Glutamatergic neuron (in vitro differentiated cells): Measurements from ENCODE around the gene KCNMA1. TPM values are rescaled to one million over a fixed set of nuclear protein-coding genes. Genes with fewer than 3 reads are reported as not detected.

Source experiments
- DNase-seq: peaks from one replicate; pipeline ENCODE4 v3.0.0; 2022
- H3K27ac Mint-ChIP-seq: one replicate; pipeline ENCODE4 v1.8.0; 2020; ENCODE audit warnings: mild to moderate bottlenecking, mixed read lengths, inconsistent platforms; ENCODE audit not compliant: unreplicated experiment
- H3K27me3 Mint-ChIP-seq: one replicate; pipeline ENCODE4 v1.8.0; 2020; ENCODE audit warnings: mild to moderate bottlenecking, moderate library complexity, mixed read lengths, inconsistent platforms; ENCODE audit not compliant: unreplicated experiment
- H3K36me3 Mint-ChIP-seq: one replicate; pipeline ENCODE4 v1.8.0; 2020; ENCODE audit warnings: mild to moderate bottlenecking, mixed read lengths, inconsistent platforms; ENCODE audit not compliant: unreplicated experiment
- H3K4me1 Mint-ChIP-seq: one replicate; pipeline ENCODE4 v1.8.0; 2020; ENCODE audit warnings: mild to moderate bottlenecking, low read depth, mixed read lengths, inconsistent platforms; ENCODE audit not compliant: unreplicated experiment
- H3K4me3 Mint-ChIP-seq: one replicate; pipeline ENCODE4 v1.8.0; 2020; ENCODE audit warnings: mild to moderate bottlenecking, mixed read lengths, inconsistent platforms; ENCODE audit not compliant: unreplicated experiment
- H3K9me3 Mint-ChIP-seq: one replicate; pipeline ENCODE4 v1.8.0; 2020; ENCODE audit warnings: mild to moderate bottlenecking, moderate library complexity, mixed read lengths, inconsistent platforms; ENCODE audit not compliant: unreplicated experiment
- total RNA-seq: library from RNA; stranded (reverse); fragmentation: NEBNext Ultra II Directional; extraction: Animal tissue kit (Norgen Biotek cat#: 25700); gene quantifications from one replicate; pipeline ENCODE4 v1.2.1, GENCODE V29; 2021; ENCODE audit not compliant: unreplicated experiment
- TF ChIP-seq, protein P1 (sequence below): fragments of 200-600 bp; sonication (generic); IDR thresholded peaks from one replicate; pipeline ENCODE4 v1.5.0; 2021; ENCODE audit not compliant: partially characterized antibody, unreplicated experiment

The KCNMA1 gene
- total RNA-seq, 1 donor from 2014 or later, result 3.2 TPM

DNA sequence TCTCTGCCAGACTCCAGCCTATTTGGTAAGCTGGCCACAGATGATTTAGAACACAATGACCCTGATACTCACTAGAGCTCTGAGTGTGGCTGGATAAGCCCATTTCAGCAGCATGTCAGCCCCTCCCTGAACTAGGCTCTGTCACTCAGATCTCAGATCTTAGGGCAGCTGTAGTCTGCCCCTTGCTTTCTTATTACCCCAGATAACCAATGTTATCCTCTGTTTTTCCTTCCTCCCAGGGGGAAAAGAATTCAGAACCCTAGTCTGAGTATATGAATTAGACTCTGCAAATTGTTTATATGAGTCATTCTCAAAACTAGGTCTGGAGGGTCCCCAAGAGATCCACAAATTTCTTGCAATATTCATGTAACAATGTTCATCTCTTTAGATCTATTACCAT is 286.2 kb downstream of the KCNMA1 start:
- TF ChIP-seq, protein P1, sequence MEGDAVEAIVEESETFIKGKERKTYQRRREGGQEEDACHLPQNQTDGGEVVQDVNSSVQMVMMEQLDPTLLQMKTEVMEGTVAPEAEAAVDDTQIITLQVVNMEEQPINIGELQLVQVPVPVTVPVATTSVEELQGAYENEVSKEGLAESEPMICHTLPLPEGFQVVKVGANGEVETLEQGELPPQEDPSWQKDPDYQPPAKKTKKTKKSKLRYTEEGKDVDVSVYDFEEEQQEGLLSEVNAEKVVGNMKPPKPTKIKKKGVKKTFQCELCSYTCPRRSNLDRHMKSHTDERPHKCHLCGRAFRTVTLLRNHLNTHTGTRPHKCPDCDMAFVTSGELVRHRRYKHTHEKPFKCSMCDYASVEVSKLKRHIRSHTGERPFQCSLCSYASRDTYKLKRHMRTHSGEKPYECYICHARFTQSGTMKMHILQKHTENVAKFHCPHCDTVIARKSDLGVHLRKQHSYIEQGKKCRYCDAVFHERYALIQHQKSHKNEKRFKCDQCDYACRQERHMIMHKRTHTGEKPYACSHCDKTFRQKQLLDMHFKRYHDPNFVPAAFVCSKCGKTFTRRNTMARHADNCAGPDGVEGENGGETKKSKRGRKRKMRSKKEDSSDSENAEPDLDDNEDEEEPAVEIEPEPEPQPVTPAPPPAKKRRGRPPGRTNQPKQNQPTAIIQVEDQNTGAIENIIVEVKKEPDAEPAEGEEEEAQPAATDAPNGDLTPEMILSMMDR, result no peak
- H3K27ac Mint-ChIP-seq, result no peak overlapping the region
- H3K4me3 Mint-ChIP-seq, result no peak overlapping the region
- peaks cover 4% of the 10 kb centered on the region for H3K36me3 Mint-ChIP-seq
- no peak for DNase-seq
- H3K27me3 Mint-ChIP-seq, result no peaks in the 10 kb centered on the region
- H3K4me1 Mint-ChIP-seq, result no peaks in the 10 kb centered on the region
- H3K9me3 Mint-ChIP-seq, result no peaks in the 10 kb centered on the region

- H3K9me3 Mint-ChIP-seq, result no peaks in the 10 kb centered on the region
- TF ChIP-seq, protein P1, result no peak
- no peak overlapping the region for H3K27ac Mint-ChIP-seq
- no peaks in the 10 kb centered on the region for H3K4me1 Mint-ChIP-seq
- peaks cover 4% of the 10 kb centered on the region for H3K36me3 Mint-ChIP-seq
- DNase-seq, result no peak
- no peaks in the 10 kb centered on the region for H3K27me3 Mint-ChIP-seq
- H3K4me3 Mint-ChIP-seq, result no peak overlapping the region
Observed at GRCh38 chr10:77350711-77351119, 286.9 kb downstream of the KCNMA1 start.

DNA sequence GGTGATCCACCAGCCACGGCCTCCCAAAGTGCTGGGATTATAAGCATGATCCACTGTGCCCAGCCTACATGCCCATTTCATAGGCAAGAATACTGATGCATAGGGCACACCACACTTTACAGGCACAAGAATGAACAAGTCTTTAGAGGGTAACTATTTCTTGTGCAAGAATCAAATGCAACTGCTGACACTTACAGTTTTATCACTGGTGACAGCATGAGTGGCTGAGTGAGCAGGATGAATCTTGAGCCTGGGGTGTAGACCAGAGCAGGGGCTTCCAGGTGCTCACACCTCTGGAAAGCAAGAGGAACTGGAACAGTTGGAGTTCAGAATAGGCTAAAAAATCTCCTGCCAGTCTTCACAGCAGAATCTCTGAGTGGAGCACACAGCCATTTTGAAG is 287.5 kb downstream of the KCNMA1 start:
- H3K27me3 Mint-ChIP-seq, result no peaks in the 10 kb centered on the region
- no peaks in the 10 kb centered on the region for H3K4me1 Mint-ChIP-seq
- no peak for DNase-seq
- H3K27ac Mint-ChIP-seq, result no peak overlapping the region
- H3K4me3 Mint-ChIP-seq, result no peak overlapping the region
- TF ChIP-seq, protein P1, result no peak
- peaks cover 2% of the 10 kb centered on the region for H3K36me3 Mint-ChIP-seq
- no peaks in the 10 kb centered on the region for H3K9me3 Mint-ChIP-seq

GRCh38 chr10:77349226-77349625 is 288.4 kb downstream of the KCNMA1 start:
- no peak for DNase-seq
- Mint-ChIP-seq H3K27me3 (no peaks in the 10 kb centered on the region), H3K36me3 (no peaks in the 10 kb centered on the region), H3K4me1 (no peaks in the 10 kb centered on the region), H3K4me3 (no peak overlapping the region), H3K27ac (no peak overlapping the region), H3K9me3 (no peaks in the 10 kb centered on the region)
- TF ChIP-seq, protein P1, result no peak

GRCh38 chr10:77348751-77349150 is 288.9 kb downstream of the KCNMA1 start:
- H3K27ac Mint-ChIP-seq, result no peak overlapping the region
- H3K27me3 Mint-ChIP-seq, result no peaks in the 10 kb centered on the region
- no peak for DNase-seq
- no peaks in the 10 kb centered on the region for H3K9me3 Mint-ChIP-seq
- H3K36me3 Mint-ChIP-seq, result no peaks in the 10 kb centered on the region
- H3K4me1 Mint-ChIP-seq, result no peaks in the 10 kb centered on the region
- no peak overlapping the region for H3K4me3 Mint-ChIP-seq
- TF ChIP-seq, protein P1, result no peak
